GM11168 (cell line): ENCODE measurements around the gene HIF3A.
"Not testable (repeated sequence)": the region's sequence is repeated elsewhere in the genome, so short reads cannot be mapped to it uniquely, and the experiment has no call there.

Experiments used
- in situ Hi-C: fragments of 300-500 bp; cut with MboI; formaldehyde crosslinking; loops from one replicate; pipeline ENCODE4 v1.12.0; 2022; ENCODE audit warnings: low sequenced_read_pairs; ENCODE audit not compliant: unreplicated experiment

HIF3A gene

GRCh38 chr19:46353730-46354528 is 57.1 kb downstream of the HIF3A start:
- in situ Hi-C loops = no loop called here

GRCh38 chr19:46355234-46356148 is 58.6 kb downstream of the HIF3A start:
- in situ Hi-C loops = no loop called here

- in situ Hi-C loops = no loop called here
These were observed 59.6 kb downstream of the HIF3A start for GRCh38 chr19:46356149-46357055.

- in situ Hi-C loops = no loop called here
These were observed 61.2 kb downstream of the HIF3A start for GRCh38 chr19:46357846-46358583.

DNA sequence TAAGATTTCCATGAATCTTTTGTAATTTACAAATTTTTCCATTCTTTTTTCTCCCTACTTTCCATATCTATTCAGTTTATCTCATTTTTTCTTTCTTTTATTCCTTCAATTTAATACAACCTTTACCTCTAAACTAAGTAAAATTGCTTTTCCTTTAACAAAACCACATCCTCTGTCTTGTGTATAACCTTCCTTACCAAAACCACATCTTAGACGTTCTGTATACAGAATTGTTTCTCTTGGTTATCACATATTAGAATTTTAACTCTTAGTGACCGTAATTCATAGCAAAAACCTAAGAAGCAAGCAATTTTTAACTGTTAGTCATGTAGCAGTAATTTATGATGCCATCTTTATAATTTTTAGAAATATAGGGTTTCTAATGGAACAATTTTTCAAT is 65.1 kb downstream of the HIF3A start:
- in situ Hi-C loops = no loop called here

- in situ Hi-C loops = no loop called here
These were observed 67.5 kb downstream of the HIF3A start for GRCh38 chr19:46364359-46364758.

GRCh38 chr19:46365561-46365960 is 68.7 kb downstream of the HIF3A start:
- in situ Hi-C loops = no loop called here

DNA sequence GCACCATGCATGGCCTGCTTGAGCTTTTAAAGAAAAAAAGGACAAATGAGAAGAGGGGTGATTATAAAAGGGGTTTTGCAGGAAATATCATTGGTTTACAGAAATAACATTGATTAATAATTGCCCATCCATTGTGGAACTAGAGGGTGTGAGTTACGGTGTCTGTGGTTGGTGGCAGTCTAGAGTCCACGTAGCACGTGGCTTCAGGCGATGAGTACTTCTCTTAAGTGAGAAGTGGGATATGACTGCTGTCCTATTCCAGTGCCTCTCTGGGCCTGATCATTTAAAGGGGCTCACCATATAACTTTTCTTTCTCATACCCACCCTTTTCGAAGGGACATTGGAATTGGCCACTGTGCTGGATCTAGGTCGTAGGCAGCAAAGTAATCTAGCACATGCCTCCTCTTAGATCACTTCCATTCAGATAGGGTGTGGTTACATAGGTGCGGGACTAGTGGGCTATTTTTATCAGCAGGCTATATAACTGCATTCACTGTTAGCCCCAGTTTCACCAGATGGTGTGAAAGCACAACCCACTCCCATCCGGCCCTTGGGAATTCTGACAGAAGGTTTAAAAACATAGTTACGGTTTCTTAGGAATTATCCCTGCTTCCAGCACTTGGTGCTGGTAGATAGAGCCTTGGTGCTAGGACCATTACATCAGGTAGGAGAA is 69.9 kb downstream of the HIF3A start:
- in situ Hi-C loops = no loop called here

GRCh38 chr19:46367426-46367825 is 70.6 kb downstream of the HIF3A start:
- in situ Hi-C loops = no loop called here

- in situ Hi-C loops = no loop called here
These were observed 71.3 kb downstream of the HIF3A start for GRCh38 chr19:46368116-46368515.

DNA sequence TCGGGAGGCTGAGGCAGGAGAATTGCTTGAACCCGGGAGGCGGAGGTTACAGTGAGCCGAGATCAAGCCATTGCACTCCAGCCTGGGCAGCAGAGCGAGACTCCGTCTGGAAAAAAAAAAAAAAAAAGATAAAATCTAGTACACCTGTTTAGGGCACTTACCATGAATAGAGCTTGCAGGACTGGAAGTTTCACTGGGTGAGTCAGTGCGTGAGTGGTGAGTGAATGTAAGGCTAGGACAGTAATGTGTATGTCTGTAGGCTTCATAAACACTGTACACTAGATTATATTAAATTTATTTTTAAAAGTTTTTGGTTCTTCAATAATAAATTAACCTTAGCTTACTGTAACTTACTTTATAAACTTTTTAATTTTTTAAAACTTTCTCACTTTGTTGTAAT is 73.0 kb downstream of the HIF3A start:
- in situ Hi-C loops = no loop called here

- in situ Hi-C loops = no loop called here
These were observed 74.6 kb downstream of the HIF3A start for GRCh38 chr19:46371371-46371901.

GRCh38 chr19:46372901-46373490 is 76.2 kb downstream of the HIF3A start:
- in situ Hi-C loops = no loop called here

DNA sequence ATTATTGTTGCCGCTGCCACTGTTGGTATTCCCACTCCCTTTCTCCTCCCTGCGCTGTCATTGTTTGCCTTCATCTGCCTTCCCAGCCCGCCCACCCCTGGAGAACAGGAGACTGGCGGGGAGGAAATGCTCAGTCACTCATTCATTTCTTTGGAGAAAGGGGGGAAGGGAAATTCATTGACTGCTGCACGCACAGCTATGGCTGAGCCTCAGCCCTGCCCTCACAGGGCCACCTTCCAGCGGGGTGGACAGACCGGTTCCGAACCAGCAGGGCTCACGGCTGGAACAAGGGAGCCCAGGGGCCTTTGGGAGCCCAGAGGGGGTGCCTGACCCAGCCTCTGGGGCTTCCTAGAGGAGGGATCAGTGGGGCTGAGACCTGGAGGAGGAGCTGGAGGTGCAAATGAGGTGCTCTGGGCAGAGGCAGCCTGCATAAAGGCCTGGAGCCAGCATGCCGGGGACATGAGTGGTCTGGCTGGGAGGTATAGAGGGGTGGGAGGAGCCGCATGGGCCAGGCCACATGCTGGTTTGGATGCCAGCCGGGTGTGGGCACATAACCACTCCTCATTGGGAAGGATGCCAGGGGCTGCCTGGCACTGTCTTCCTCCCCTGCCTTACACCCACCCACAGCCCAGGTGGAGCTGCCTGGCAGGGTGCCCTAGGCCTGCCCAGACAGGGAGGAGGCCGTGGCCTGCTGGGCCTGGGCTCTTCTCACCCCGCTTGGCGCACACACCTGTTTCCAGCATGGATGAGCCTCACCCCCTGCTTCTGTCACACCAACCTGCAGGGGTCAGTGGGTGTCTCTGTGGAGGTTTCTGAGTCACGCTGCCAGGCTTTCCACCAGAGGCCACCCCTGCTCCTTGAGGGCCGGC is 76.9 kb downstream of the HIF3A start:
- in situ Hi-C loops = no loop called here

DNA sequence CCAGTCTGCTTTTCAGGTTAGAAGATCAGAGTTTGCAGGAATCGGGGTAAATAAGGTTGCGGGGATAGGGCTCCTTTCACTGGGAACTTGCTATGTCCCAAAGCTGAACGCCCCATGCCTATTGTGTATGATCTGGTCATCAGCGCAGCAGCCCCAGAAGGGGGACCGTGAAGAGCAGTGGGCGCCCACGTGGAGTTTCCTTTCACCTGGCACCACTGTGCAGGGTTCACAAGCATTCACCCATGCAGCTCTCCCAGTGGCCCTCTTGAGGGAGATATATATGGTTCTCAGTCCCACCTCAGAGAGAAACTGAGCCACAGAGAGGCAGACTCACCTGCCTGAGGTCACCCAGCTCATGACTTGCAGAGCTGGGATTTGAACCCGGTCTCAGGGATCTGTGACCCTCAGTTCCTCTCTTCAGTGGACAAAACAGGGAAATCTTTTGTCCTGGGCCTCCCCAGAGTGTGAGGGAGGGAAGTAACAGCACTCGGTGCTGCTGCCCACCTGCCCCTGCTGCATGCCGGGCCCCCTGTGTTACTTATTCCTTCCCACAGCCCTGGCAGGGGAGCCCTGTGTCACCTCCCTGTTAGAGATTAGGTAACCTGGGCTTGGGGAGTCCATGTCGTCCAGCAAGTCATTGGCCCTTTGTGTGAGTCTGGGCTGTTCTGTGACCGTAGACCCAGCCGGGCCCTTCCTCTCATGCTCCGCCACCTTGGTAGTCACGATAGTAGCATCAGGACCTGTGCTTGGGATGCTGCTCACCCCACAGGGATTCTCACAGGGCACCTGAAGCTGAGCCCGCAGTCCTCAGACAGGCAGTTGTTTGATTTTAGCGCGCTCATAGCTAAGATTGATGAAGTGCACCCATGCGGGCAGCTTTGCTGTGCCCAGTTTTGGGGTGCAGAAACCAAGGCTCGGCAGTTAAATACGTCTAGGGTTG is 78.0 kb downstream of the HIF3A start:
- in situ Hi-C loops = no loop called here

DNA sequence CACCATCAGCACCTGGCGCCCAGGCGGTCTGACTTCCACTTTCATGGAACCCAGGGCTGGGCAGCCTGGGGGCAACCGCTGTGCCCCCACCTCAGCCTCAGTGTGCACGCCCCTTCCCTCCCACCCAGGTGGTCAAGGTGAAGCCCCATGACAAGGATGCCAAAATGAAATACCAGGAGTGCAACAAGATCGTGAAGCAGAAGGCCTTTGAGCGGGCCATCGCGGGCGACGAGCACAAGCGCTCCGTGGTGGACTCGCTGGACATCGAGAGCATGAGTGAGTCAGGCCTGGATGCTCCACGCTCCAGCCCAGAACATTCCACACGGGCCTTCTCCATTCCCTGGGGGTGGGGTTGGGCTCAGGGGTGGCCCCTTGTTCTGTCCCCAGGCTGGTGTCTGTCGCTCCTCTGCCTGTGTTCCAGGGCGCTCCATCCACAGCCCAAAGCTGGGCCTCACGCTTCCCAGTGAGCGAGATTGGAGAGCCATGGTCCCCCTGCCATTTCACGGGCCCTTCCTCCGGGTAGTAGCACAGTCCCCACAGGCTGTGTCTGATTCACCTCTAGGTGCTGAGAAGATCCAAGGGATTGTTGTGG is 78.7 kb downstream of the HIF3A start:
- in situ Hi-C loops = not testable (repeated sequence)
